HL-60/S4 treated with phorbol 12-myristate 13-acetate at 8.2 ng/mL for 4 days and 3 days (cell line): ENCODE results near the gene MAFG.

Experiments
- in situ Hi-C: fragments of 300-500 bp; cut with MboI; formaldehyde crosslinking; loops from 2 replicates; pipeline ENCODE4 v1.15.0; 2022; ENCODE audit warnings: low sequenced_read_pairs

MAFG gene

DNA sequence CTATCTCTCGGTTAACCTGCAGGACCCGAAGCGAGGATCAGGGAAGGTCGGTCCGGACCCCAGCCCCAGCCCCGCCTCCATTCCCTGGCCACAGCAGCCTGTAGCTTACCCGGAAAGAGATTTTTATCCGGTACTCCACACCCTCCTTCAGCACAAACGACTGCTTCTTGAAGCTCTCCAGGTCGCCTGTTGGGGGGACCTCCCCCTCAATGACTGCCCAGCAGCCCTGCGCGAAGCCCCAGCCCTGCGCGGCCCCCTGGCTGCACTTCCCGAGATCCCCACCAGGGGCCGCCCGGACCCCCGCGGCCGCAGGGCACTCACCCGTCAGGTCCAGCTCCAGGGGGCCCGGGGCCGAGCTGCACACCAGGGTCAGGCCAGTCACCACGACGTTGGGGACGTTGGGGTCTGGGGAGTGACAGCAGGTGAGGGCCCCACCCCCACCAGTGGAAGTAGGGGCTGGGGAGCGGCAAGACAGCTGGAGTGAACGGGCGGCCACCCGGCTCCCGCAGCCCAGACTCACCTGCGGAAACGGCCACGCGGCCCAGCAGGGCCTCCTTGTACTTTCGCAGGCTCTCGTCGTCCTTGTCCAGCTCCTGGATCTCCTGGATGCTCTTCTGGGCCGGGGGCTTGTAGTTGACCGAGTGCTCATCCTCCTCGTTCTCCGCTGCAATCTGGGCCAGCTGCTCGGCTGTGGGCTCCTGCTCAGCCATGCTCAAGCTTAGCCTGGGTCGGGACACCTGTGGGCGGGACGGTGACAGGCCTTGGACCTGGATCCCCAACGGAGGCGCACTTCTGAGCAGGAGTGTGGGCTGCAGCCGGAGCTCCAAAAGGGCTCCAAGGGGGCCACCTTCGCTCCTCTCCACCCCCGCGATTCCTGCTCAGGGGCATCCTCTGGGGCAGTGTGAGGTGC is 58.1 kb downstream of the MAFG start:
- in situ Hi-C loops, result no loop called here

DNA sequence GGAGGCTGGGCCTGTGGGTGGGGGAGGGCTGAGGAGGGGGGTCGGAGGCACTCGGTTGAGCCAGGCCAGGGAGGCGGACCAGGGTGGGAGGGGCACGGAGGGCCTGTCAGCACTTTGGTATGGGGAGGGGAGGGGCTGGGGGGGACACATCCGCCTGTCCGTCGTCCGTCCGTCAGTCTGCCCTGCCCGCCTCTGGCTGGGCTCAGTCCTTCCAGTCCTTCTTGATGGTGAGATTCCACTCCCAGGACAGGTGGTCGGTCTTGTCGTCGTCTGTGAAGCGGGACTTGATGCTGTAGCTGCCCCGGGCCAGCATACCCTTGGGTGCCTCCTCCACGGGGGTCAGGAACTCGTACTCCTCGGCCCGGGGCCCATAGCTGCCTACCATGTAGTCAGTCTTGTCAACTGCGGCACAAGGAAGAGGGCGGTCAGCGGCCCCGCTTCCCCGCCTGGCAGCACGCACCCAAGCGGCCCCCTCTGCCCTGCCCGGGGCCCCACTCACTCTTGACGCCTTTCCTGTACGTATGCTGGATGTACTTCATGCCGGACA is 58.8 kb downstream of the MAFG start:
- in situ Hi-C loops, result no loop called here
